ENCODE measurements around the gene HMCN2.

GRCh38 chr9:130267930-130268329, 2.4 kb downstream of the HMCN2 start:
- no peak for TF ChIP-seq CTCF (IDR thresholded peaks at IDR 0.05)
- no peak for TF ChIP-seq EP300 (IDR thresholded peaks at IDR 0.05)
- no peak for TF ChIP-seq POLR2A (IDR thresholded peaks at IDR 0.05)

Measured in suprapubic skin (tissue), 3 donors.